ENCODE measurements around the gene SLC22A14. TPM values are rescaled to one million over a fixed set of nuclear protein-coding genes. Genes with fewer than 3 reads are reported as not detected.
"Not testable (repeated sequence)": the region's sequence is repeated elsewhere in the genome, so short reads cannot be mapped to it uniquely, and the experiment has no call there.

The SLC22A14 gene
- total and polyA plus RNA-seq, 3 donors from 2014 or later: 2.7 to 11.9 (median 9.4) TPM

DNA sequence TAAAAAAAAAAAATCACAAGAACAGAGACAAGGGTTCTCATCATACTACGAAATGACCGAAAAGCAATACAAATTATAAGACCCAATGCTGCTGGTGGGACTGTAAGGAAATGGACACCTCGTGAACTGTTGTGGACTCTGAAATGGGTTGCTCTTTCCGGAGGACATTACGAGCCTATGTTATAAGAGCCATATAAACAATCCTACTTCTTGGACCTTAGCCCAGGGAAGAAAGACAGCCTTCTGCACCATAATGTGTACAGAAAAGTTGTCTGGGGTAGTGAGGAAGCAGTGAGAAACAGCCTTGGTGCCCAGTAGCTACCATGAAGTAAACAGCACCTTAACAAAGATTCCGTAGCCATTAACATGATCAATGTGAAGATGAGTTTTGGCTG lies 2.7 kb downstream of the SLC22A14 start:
- no peak overlapping the region for H3K4me3 ChIP-seq
- DNase-seq: no peak
- intact Hi-C loops (cut with DNase I; ENCODE audit: low total_unique reads): no loop called here
- H3K4me1 ChIP-seq: no peaks in the 10 kb centered on the region
- WGBS, 2 donors: 88 to 94% methylated on average over 6 of the region's 6 CpGs
- no peak overlapping the region for H3K27ac ChIP-seq
- H3K9me3 ChIP-seq: no peaks in the 10 kb centered on the region
- H3K27me3 ChIP-seq: no peaks in the 10 kb centered on the region
- TF ChIP-seq, protein P1, sequence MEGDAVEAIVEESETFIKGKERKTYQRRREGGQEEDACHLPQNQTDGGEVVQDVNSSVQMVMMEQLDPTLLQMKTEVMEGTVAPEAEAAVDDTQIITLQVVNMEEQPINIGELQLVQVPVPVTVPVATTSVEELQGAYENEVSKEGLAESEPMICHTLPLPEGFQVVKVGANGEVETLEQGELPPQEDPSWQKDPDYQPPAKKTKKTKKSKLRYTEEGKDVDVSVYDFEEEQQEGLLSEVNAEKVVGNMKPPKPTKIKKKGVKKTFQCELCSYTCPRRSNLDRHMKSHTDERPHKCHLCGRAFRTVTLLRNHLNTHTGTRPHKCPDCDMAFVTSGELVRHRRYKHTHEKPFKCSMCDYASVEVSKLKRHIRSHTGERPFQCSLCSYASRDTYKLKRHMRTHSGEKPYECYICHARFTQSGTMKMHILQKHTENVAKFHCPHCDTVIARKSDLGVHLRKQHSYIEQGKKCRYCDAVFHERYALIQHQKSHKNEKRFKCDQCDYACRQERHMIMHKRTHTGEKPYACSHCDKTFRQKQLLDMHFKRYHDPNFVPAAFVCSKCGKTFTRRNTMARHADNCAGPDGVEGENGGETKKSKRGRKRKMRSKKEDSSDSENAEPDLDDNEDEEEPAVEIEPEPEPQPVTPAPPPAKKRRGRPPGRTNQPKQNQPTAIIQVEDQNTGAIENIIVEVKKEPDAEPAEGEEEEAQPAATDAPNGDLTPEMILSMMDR (IDR thresholded peaks at IDR 0.05): no peak
- TF ChIP-seq POLR2A (IDR thresholded peaks at IDR 0.05): no peak
- no peaks in the 10 kb centered on the region for H3K36me3 ChIP-seq (ENCODE audit: low read depth, missing control alignments)

DNA sequence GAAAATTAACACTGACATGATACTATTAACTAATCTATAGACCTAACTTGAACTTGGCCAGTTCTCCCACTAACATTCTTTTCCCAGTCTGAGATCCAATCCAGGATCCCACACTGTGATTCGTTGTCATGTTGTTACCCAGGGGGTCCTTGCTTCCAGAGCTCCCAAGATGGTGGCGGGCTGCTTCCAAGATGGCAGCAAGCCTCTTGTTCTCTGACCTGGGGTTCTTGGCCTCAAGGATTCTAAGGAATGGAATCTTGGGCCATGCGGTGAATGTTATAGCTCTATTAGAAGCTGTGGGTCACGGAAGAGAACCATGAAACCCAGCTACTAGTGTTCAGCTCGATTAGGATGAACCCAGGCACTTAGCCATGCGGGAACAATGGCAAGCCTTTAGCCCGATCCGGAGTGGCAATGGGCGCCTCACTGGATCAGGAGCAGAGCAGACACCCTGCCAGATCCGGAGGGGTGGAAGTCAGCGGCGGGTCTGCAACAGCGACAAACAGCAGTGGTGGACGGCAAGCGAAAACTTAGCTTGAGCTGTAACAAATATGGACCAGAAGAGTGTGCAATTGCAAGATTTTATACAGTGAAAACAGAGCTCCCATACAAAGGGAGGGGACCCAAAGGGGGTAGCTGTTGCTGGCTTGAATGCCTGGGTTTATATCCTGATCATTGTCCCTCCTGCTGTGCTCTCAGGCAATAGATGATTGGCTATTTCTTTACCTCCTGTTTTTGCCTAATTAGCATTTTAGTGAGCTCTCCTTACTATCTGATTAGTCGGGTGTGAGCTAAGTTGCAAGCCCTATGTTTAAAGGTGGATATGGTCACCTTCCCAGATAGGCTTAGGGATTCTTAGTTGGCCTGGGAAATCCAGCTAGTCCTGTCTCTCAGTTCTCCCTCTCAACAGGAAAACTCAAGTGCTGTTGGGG lies 7.5 kb downstream of the SLC22A14 start:
- intact Hi-C loops (cut with DNase I; ENCODE audit: low total_unique reads); H3K9me3 ChIP-seq: not testable (repeated sequence)

DNA sequence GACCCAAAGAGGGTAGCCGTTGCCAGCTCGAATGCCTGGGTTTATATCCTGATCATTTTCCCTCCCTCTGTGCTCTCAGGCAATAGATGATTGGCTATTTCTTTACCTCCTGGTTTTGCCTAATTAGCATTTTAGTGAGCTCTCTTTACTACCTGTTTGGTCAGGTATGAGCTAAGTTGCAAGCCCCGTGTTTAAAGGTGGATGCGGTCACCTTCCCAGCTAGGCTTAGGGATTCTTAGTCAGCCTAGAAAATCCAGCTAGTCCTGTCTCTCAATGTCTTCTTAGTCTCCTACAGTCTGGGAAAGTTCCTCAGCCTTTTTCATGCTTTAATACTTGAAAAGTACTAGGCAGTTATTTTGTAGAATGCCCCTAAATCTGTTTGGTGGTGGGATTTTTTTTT lies 15.0 kb downstream of the SLC22A14 start:
- DNase-seq; H3K9me3 ChIP-seq; H3K4me3 ChIP-seq; H3K4me1 ChIP-seq; intact Hi-C loops (cut with DNase I; ENCODE audit: low total_unique reads); H3K36me3 ChIP-seq (ENCODE audit: low read depth, missing control alignments); H3K27ac ChIP-seq; H3K27me3 ChIP-seq: not testable (repeated sequence)
- 85 to 89% methylated on average over 4 of the region's 4 CpGs for WGBS, 2 donors

More for the DNA sequence above, 7.5 kb downstream of the SLC22A14 start:
- not testable (repeated sequence) for H3K36me3 ChIP-seq (ENCODE audit: low read depth, missing control alignments); H3K4me3 ChIP-seq; DNase-seq; H3K27me3 ChIP-seq; H3K4me1 ChIP-seq; H3K27ac ChIP-seq
- WGBS, 2 donors: 85 to 94% methylated on average over 16 of the region's 16 CpGs

DNA sequence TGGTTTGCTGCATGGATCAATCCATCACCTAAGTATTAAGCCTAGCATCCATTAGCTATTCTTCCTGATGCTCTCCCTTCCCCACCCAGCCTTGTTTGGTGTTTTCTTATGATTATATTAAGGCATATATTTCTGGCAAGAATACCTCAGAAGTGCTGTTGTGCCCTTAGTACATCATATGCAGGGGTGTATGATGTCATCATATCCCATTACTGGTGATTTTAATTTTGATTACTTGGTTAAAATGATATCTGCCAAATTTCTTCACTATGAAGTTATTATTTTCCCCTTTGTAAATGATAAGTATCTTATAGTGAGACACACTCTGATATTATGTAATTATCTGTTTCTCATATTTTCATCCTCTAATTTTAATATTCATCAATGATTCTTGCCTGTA lies 15.4 kb downstream of the SLC22A14 start:
- Histone ChIP-seq H3K4me1 (no peaks in the 10 kb centered on the region), H3K27ac (no peak overlapping the region), H3K27me3 (no peaks in the 10 kb centered on the region), H3K4me3 (no peak overlapping the region), H3K9me3 (no peaks in the 10 kb centered on the region), H3K36me3 (ENCODE audit: low read depth, missing control alignments) (no peaks in the 10 kb centered on the region)
- no peak for TF ChIP-seq POLR2A (IDR thresholded peaks at IDR 0.05)
- TF ChIP-seq, protein P1 (IDR thresholded peaks at IDR 0.05): no peak
- intact Hi-C loops (cut with DNase I; ENCODE audit: low total_unique reads): no loop called here
- DNase-seq: no peak

DNA sequence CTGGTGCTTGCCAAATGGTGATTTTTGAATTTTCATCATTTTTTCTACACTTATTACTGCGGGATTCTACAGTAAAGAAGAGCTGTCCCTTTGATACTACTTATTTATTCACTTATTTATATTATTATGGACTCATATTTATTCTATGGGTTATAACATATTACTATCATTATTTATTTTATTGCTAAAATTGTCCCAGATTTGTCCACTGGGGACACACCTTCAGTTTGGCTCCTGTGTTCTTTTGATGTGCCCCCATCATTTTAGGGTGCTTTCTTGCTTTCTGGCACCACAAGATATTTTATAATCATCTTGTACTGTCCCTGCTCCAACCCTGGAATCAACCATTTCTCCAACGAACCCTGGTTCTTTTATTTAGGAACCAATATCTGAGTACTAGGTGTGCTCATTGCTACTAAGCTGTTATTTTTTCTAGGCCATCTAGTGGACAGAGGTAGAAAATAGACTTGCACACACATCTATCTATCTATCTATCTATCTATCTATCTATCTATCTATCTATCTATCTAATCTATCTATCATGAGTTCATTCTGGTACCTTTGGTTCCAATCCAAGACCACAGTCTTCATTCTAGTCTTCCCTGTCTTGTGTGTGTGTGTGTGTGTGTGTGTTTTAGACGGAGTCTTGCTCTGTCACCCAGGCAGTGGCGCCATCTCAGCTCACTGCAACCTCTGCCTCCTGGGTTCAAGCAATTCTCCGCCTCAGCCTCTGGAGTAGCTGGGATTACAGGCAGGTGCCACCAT lies 16.0 kb downstream of the SLC22A14 start:
- H3K9me3 ChIP-seq: no peaks in the 10 kb centered on the region
- H3K27ac ChIP-seq: no peak overlapping the region
- no peak overlapping the region for H3K4me3 ChIP-seq
- no peaks in the 10 kb centered on the region for H3K27me3 ChIP-seq
- intact Hi-C loops (cut with DNase I; ENCODE audit: low total_unique reads): no loop called here
- WGBS, 2 donors: 87 to 90% methylated on average over 5 of the region's 5 CpGs
- H3K36me3 ChIP-seq (ENCODE audit: low read depth, missing control alignments): no peaks in the 10 kb centered on the region
- TF ChIP-seq, protein P1 (IDR thresholded peaks at IDR 0.05): no peak
- TF ChIP-seq POLR2A (IDR thresholded peaks at IDR 0.05): no peak
- no peak for DNase-seq
- no peaks in the 10 kb centered on the region for H3K4me1 ChIP-seq
